HFFc6 (cell line): Measurements from ENCODE around the gene CCNK. TPM values are rescaled to one million over a fixed set of nuclear protein-coding genes. Genes with fewer than 3 reads are reported as not detected.
A peak's percentile ranks its signal among the peaks of the same experiment; 100 is the strongest.

Source experiments
- DNase-seq: peaks from one replicate; pipeline ENCODE4 v3.0.0-alpha.2; 2018
- H3K27ac Mint-ChIP-seq: 2 replicates; pipeline ENCODE4 v1.8.0; 2020; ENCODE audit warnings: mild to moderate bottlenecking, mixed read lengths
- H3K27me3 Mint-ChIP-seq: 2 replicates; pipeline ENCODE4 v1.8.0; 2021; ENCODE audit warnings: mild to moderate bottlenecking, moderate library complexity, mixed read lengths; ENCODE audit not compliant: insufficient read depth
- H3K36me3 Mint-ChIP-seq: 2 replicates; pipeline ENCODE4 v1.8.0; 2021; ENCODE audit warnings: low read depth, mixed read lengths
- H3K4me1 Mint-ChIP-seq: 2 replicates; pipeline ENCODE4 v1.8.0; 2020; ENCODE audit warnings: low read depth, mixed read lengths
- H3K4me3 Mint-ChIP-seq: 2 replicates; pipeline ENCODE4 v1.8.0; 2020; ENCODE audit warnings: mild to moderate bottlenecking, moderate library complexity, mixed read lengths
- H3K9me3 Mint-ChIP-seq: 2 replicates; pipeline ENCODE4 v1.8.0; 2020; ENCODE audit warnings: mild to moderate bottlenecking, mixed read lengths
- total RNA-seq, 6 experiments: library from RNA; stranded (reverse); fragmentation: NEBNext Ultra II Directional; extraction: Animal tissue kit (Norgen Biotek cat#: 25700); gene quantifications; 2 replicates in 1 of 6; 3 replicates in 5 of 6; pipeline ENCODE4 v1.2.3, GENCODE V29; 2021
- TF ChIP-seq, protein P1 (sequence below): fragments of 200-600 bp; sonication (generic); IDR thresholded peaks from 2 replicates; pipeline ENCODE4 v1.5.0; 2021; ENCODE audit warnings: antibody characterized with exemption, mild to moderate bottlenecking

The CCNK gene
- total RNA-seq, 6 experiments from 2014 or later, result 74.9 to 93.1 (median 86.4) TPM

GRCh38 chr14:99550387-99550992 is 69.3 kb downstream of the CCNK start:
- no peak overlapping the region for H3K4me3 Mint-ChIP-seq
- H3K9me3 Mint-ChIP-seq, result no peaks in the 10 kb centered on the region
- TF ChIP-seq, protein P1, sequence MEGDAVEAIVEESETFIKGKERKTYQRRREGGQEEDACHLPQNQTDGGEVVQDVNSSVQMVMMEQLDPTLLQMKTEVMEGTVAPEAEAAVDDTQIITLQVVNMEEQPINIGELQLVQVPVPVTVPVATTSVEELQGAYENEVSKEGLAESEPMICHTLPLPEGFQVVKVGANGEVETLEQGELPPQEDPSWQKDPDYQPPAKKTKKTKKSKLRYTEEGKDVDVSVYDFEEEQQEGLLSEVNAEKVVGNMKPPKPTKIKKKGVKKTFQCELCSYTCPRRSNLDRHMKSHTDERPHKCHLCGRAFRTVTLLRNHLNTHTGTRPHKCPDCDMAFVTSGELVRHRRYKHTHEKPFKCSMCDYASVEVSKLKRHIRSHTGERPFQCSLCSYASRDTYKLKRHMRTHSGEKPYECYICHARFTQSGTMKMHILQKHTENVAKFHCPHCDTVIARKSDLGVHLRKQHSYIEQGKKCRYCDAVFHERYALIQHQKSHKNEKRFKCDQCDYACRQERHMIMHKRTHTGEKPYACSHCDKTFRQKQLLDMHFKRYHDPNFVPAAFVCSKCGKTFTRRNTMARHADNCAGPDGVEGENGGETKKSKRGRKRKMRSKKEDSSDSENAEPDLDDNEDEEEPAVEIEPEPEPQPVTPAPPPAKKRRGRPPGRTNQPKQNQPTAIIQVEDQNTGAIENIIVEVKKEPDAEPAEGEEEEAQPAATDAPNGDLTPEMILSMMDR, result 0 out of 2 replicates have a peak, but pooled peaks have one; percentile 17
- peaks cover 37% of the 10 kb centered on the region for H3K4me1 Mint-ChIP-seq
- no peak for DNase-seq
- H3K27me3 Mint-ChIP-seq, result no peaks in the 10 kb centered on the region; the same call in 1 of the 2 replicates
- H3K27ac Mint-ChIP-seq, result no peak overlapping the region
- H3K36me3 Mint-ChIP-seq, result no peaks in the 10 kb centered on the region

DNA sequence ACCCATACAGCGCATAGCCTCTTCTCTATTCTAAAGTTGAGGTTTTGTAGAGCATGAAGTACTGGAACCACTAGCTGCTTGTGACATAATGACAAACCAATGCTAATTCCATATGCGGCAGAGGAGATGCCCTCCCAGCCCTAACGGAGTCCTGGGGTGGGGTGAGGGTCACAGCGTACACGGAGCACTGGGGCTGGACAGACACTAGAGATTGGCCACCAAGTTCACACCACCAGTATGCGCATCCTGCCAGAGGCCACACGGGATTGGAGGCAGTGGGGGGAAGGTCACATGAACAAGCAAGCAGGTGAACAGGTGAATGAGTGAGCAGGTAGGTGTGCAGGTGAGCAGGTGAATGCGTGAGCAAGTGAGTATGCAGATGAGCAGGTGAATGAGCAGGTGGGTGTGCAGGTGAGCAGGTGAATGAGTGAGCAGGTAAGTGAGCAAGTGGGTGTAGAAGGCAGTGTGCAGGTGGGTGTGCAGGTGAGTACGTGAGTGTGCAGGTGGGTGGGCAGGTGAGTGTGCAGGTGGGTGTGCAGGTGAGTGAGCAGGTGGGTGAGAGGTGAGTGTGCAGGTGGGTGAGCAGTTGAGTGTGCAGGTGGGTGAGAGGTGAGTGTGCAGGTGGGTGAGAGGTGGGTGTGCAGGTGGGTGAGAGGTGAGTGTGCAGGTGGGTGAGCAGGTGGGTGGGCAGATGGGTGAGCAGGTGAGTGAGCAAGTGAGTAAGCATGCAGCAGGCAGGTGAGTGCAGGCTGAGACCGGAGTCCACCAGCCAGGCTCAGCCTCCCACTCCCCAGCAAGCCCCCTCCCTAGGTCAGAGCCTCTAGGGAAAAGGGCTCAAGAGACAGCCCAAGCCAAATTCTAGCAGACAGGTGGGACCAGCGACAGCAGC is 70.1 kb downstream of the CCNK start:
- Mint-ChIP-seq H3K36me3 (no peaks in the 10 kb centered on the region), H3K4me3 (no peak overlapping the region), H3K27ac (no peak overlapping the region), H3K9me3 (no peaks in the 10 kb centered on the region), H3K4me1 (peaks cover 29% of the 10 kb centered on the region), H3K27me3 (no peaks in the 10 kb centered on the region; the same call in 1 of the 2 replicates)
- no peak for DNase-seq
- TF ChIP-seq, protein P1, result no peak

DNA sequence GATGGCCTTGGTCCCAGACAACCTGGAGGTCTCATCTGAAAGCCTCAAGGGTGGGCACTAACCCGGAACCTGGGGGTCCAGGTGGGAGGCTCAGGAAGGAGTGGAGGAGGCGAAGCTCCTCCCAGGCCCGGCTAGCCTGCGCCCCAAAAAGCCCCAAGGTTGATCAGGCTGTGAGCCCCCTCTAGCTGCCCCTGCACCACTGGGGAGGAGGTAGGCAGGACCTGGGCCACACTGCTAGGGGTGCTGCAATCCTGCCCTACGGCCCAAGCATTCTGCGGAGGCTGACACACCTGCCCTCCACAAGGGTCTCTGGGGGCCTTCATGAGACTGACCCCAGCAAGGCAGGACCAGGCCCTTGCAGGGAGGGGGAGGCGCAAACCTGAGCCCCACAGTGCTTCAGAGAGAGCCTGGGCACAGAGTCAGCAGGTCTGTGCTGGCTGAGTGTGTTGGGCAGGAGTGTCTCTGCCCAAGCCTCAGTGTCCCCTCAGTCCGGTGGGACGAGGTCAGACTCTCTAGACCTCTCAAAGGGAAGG is 70.9 kb downstream of the CCNK start:
- TF ChIP-seq, protein P1, result no peak
- Mint-ChIP-seq H3K9me3 (no peaks in the 10 kb centered on the region), H3K4me3 (no peak overlapping the region), H3K36me3 (no peaks in the 10 kb centered on the region), H3K27me3 (no peaks in the 10 kb centered on the region; the same call in 1 of the 2 replicates), H3K27ac (no peak overlapping the region), H3K4me1 (peaks cover 26% of the 10 kb centered on the region)
- DNase-seq, result no peak

DNA sequence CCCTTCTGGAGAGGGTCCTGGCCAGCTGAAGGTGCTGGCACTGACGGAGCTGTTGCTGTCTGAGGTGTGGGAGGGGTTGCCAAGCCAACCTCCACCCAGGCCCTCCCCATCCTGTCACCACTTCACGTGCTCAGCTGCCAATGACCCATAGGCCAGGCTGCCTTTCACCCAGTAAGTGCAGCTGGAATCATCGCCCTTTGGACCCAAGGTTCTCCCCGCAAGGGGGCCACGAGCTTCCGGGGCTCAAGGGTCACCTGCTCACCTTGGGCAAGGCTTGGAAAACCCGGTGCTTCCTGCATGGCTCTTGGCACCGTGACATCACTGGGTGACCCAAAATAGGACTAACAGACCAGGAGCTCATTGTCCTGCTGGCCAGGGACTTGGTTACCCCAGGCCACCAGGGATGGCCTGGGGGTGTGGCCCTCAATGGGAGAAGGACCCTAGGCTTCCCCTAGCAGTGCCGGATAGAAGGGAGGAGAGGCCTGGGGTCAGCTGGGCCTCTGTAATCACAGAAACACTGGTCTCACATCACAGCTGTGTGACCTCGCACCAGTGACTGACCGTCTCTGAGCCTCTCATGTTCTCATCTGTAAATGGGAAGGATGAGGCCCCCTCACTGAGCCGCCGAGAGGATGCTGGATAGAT is 71.5 kb downstream of the CCNK start:
- Mint-ChIP-seq H3K9me3 (no peaks in the 10 kb centered on the region), H3K27ac (no peak overlapping the region), H3K36me3 (no peaks in the 10 kb centered on the region; the same call in 1 of the 2 replicates), H3K4me3 (no peak overlapping the region), H3K27me3 (no peaks in the 10 kb centered on the region; the same call in 1 of the 2 replicates), H3K4me1 (peaks cover 26% of the 10 kb centered on the region)
- TF ChIP-seq, protein P1, result no peak
- no peak for DNase-seq

DNA sequence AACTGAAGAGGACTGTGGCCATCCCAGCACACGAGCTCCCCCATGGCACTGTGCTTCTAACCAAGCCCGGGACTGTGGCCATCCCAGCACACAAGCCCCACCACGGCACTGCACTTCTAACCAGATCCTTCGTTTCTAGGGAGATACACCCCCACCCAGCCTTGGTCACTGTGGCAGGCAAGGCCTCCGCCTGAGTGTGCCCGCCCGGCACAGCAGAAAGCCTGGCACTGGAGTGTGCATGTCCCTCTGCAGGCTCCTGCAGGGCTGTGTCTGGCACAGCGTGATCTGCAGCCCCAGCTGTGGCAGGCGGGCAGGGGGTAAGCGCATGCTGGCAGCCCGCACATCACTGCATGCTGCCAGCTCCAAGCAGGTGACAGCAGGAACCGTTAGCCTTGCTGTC is 73.0 kb downstream of the CCNK start:
- Mint-ChIP-seq H3K4me3 (no peak overlapping the region), H3K4me1 (peaks cover 12% of the 10 kb centered on the region), H3K27ac (no peak overlapping the region), H3K36me3 (peaks cover 9% of the 10 kb centered on the region), H3K27me3 (no peaks in the 10 kb centered on the region; the same call in 1 of the 2 replicates), H3K9me3 (peaks cover 7% of the 10 kb centered on the region; the same call in 1 of the 2 replicates)
- TF ChIP-seq, protein P1, result no peak
- no peak for DNase-seq
